Psoas muscle (tissue), 8 donors: ENCODE measurements around the gene CLK3. TPM values are rescaled to one million over a fixed set of nuclear protein-coding genes. Genes with fewer than 3 reads are reported as not detected.

Experiments used
- ATAC-seq, 4 donors: fragments of 200-7000 bp; cut with Tn5 transposase; one replicate each; pipeline ENCODE4 v1.9.1; 2020; ENCODE audit warnings: moderate library complexity in 3 of 4, mild to moderate bottlenecking in 2 of 4
- DNase-seq, 2 donors: peaks; one replicate each; pipeline ENCODE4 v3.0.0-alpha.2; 2020
- H3K27ac ChIP-seq: fragments of 200-600 bp; one replicate; pipeline ENCODE4 v1.8.0; 2022
- H3K27me3 ChIP-seq, 3 donors: fragments of 200-600 bp in 1 of 3; one replicate each; pipeline versions ENCODE4 v1.6.1 to v1.8.0; 2013 to 2022; ENCODE audit warnings: low read length in 2 of 3, mild to moderate bottlenecking in 2 of 3, moderate library complexity in 1 of 3; ENCODE audit not compliant: insufficient read depth in 3 of 3
- H3K36me3 ChIP-seq, 2 donors: fragments of 200-600 bp in 1 of 2; one replicate each; pipeline versions ENCODE4 v1.6.1 to v1.8.0; 2013 to 2022; ENCODE audit warnings: low read depth in 1 of 2, mild to moderate bottlenecking in 1 of 2, moderate library complexity in 1 of 2; ENCODE audit not compliant: insufficient read depth in 1 of 2
- H3K4me1 ChIP-seq: fragments of 200-600 bp; one replicate; pipeline ENCODE4 v1.8.0; 2022
- H3K4me3 ChIP-seq: fragments of 200-600 bp; one replicate; pipeline ENCODE4 v1.8.0; 2022; ENCODE audit warnings: mild to moderate bottlenecking
- H3K9me3 ChIP-seq: fragments of 200-600 bp; one replicate; pipeline ENCODE4 v1.8.0; 2022
- CTCF ChIP-seq: fragments of 200-600 bp; IDR thresholded peaks from one replicate; pipeline ENCODE4 v1.8.0; 2022; ENCODE audit warnings: antibody characterized with exemption
- WGBS, 3 donors: extraction: QIAGEN DNeasy Blood & Tissue Kit; methylation state at CpG; one replicate each; pipeline versions ENCODE4 v1.1.6 to v1.1.7; 2013; 5-methylcytosine and 5-hydroxymethylcytosine counted together
- intact Hi-C, 2 donors: fragments of 100-400 bp; cut with DNase I; formaldehyde crosslinking; loops; one replicate each; pipeline versions ENCODE4 v1.11.0 to v1.14.2; 2022
- polyA plus RNA-seq, 3 donors: library from polyadenylated mRNA; stranded (reverse); fragments of 200-250 nt; gene quantifications; one replicate each; pipeline ENCODE4 v1.2.3, GENCODE V29; 2013
- total RNA-seq, 4 donors: library from RNA; stranded (reverse); fragmentation: NEBNext Ultra II Directional in 2 of 4; extraction: Animal tissue kit (Norgen Biotek cat#: 25700) in 2 of 4; gene quantifications; one replicate each; pipeline versions ENCODE4 v1.2.1 to v1.2.4, GENCODE V29; 2021 to 2023
- donor health status: healthy with polysubstance abuse.
- donor health status: DM: no; HTN: no; CAD: no; lungs with moderate emphysema.
- donor health status: Bipolar disorder and iron deficiency.
- donor health status: healthy.
- donor health status: DM: yes; HTN: yes; CAD: no.
- donor health status: DM: no; HTN: no; CAD: no.
- donor health status: DM: no; HTN: no; CAD: no.
- donor health status: DM: yes; HTN: yes; CAD: no.

Gene CLK3
- total and polyA plus RNA-seq, 7 donors, result 36.6 to 61.8 (median 50.2) TPM

GRCh38 chr15:74621546-74621920 lies 5.9 kb downstream of the CLK3 start:
- Histone ChIP-seq H3K36me3 (peaks cover 24 to 83% of the 10 kb centered on the region in 2 donors), H3K27me3 (no peaks in the 10 kb centered on the region), H3K9me3 (no peaks in the 10 kb centered on the region), H3K4me3 (no peak overlapping the region), H3K4me1 (peaks cover 39% of the 10 kb centered on the region), H3K27ac (no peak overlapping the region)
- ATAC-seq, result peak in 2 of 4 donors; percentile 2 to 4
- no peak for DNase-seq
- intact Hi-C loops, result no loop called here
- no peak for TF ChIP-seq CTCF
- WGBS, 3 donors, result 80 to 83% (median 83%) methylated on average over 16 of the region's 16 CpGs

GRCh38 chr15:74621936-74622335 lies 6.3 kb downstream of the CLK3 start:
- TF ChIP-seq CTCF, result no peak
- intact Hi-C loops, result no loop called here
- no peak overlapping the region for H3K27ac ChIP-seq
- H3K36me3 ChIP-seq, result peaks cover 24 to 87% of the 10 kb centered on the region in 2 donors
- no peaks in the 10 kb centered on the region for H3K9me3 ChIP-seq
- peaks cover 36% of the 10 kb centered on the region for H3K4me1 ChIP-seq
- WGBS, 3 donors, result 85 to 89% (median 85%) methylated on average over 21 of the region's 21 CpGs
- no peak overlapping the region for H3K4me3 ChIP-seq
- DNase-seq, result no peak
- H3K27me3 ChIP-seq, result no peaks in the 10 kb centered on the region
- no peak for ATAC-seq

GRCh38 chr15:74622758-74623157 lies 7.1 kb downstream of the CLK3 start:
- no peak for TF ChIP-seq CTCF
- Histone ChIP-seq H3K27ac (no peak overlapping the region), H3K4me1 (peaks cover 28% of the 10 kb centered on the region), H3K4me3 (no peak overlapping the region), H3K27me3 (no peaks in the 10 kb centered on the region), H3K36me3 (peaks cover 24 to 95% of the 10 kb centered on the region in 2 donors), H3K9me3 (no peaks in the 10 kb centered on the region)
- ATAC-seq (no peak), DNase-seq (no peak)
- 82 to 92% (median 82%) methylated on average over 3 of the region's 3 CpGs for WGBS, 3 donors
- intact Hi-C loops, result no loop called here

GRCh38 chr15:74624020-74624602 lies 8.5 kb downstream of the CLK3 start:
- no peak for TF ChIP-seq CTCF
- Histone ChIP-seq H3K27ac (no peak overlapping the region), H3K27me3 (no peaks in the 10 kb centered on the region), H3K4me1 (peaks cover 14% of the 10 kb centered on the region), H3K36me3 (peaks cover 26 to 100% of the 10 kb centered on the region in 2 donors), H3K4me3 (no peak overlapping the region), H3K9me3 (no peaks in the 10 kb centered on the region)
- ATAC-seq (no peak), DNase-seq (no peak)
- 76 to 81% (median 77%) methylated on average over 7 of the region's 7 CpGs for WGBS, 3 donors
- intact Hi-C loops, result no loop called here

GRCh38 chr15:74625693-74626092 lies 10.1 kb downstream of the CLK3 start:
- intact Hi-C loops, result loop anchor here in 1 of 2 donors (5.0 kb wide), 1 partner anchor 248 kb away; no protein-coding TSS in a partner anchor
- TF ChIP-seq CTCF, result no peak
- peaks cover 1% of the 10 kb centered on the region for H3K4me1 ChIP-seq
- ATAC-seq, result no peak
- peaks cover 23 to 100% of the 10 kb centered on the region in 2 donors for H3K36me3 ChIP-seq
- no peak overlapping the region for H3K27ac ChIP-seq
- H3K4me3 ChIP-seq, result no peak overlapping the region
- no peaks in the 10 kb centered on the region for H3K27me3 ChIP-seq
- 79 to 81% (median 80%) methylated on average over 6 of the region's 6 CpGs for WGBS, 3 donors
- H3K9me3 ChIP-seq, result no peaks in the 10 kb centered on the region
- DNase-seq, result no peak
